GM12878 (cell line): Measurements from ENCODE around the gene MELTF. TPM values are rescaled to one million over a fixed set of nuclear protein-coding genes. Genes with fewer than 3 reads are reported as not detected.
A peak's percentile ranks its signal among the peaks of the same experiment; 100 is the strongest.

Experiments used
- ATF3 ChIP-seq: IDR thresholded peaks from 2 replicates; pipeline ENCODE4 v1.6.1; 2011; ENCODE audit warnings: low read depth, mild to moderate bottlenecking, low read length, moderate library complexity, borderline replicate concordance; ENCODE audit errors: extremely low read depth
- BMI1 ChIP-seq: fragments of 450-650 bp; IDR thresholded peaks from 2 replicates; pipeline ENCODE4 v1.6.1; 2016; ENCODE audit warnings: mild to moderate bottlenecking, moderate library complexity, borderline replicate concordance
- BRCA1 ChIP-seq: IDR thresholded peaks from 2 replicates; pipeline ENCODE4 v1.6.1; 2011; ENCODE audit warnings: low read depth, low read length, improper control_type of control experiment
- CHD1 ChIP-seq: IDR thresholded peaks from 2 replicates; pipeline ENCODE4 v1.6.1; 2012; ENCODE audit warnings: low read depth, low read length, improper control_type of control experiment
- CREM ChIP-seq: IDR thresholded peaks from 2 replicates; pipeline ENCODE4 v1.6.1; 2014; ENCODE audit warnings: antibody characterized with exemption, low read depth
- EGR1 ChIP-seq, 2 experiments: IDR thresholded peaks; 1 replicate in 1 of 2; 2 replicates in 1 of 2; pipeline ENCODE4 v1.6.1; 2011 to 2012; ENCODE audit warnings: low read depth in 2 of 2, low read length in 2 of 2, borderline replicate concordance in 1 of 2, mild to moderate bottlenecking in 1 of 2, moderate library complexity in 1 of 2
- IKZF1 ChIP-seq: fragments of 450-650 bp; conservative IDR thresholded peaks from 2 replicates; pipeline ENCODE4 v1.6.1; 2017; ENCODE audit warnings: antibody characterized with exemption, mild to moderate bottlenecking
- MXI1 ChIP-seq: fragments of 150-350 bp; IDR thresholded peaks from 2 replicates; pipeline ENCODE4 v1.6.1; 2011; ENCODE audit warnings: low read depth, mild to moderate bottlenecking, inconsistent platforms, low read length, improper control_type of control experiment
- NBN ChIP-seq: fragments of 450-650 bp; IDR thresholded peaks from 2 replicates; pipeline ENCODE4 v1.6.1; 2016
- NFXL1 ChIP-seq: fragments of 450-650 bp; IDR thresholded peaks from 2 replicates; pipeline ENCODE4 v1.6.1; 2017; ENCODE audit warnings: antibody characterized with exemption, mild to moderate bottlenecking, borderline replicate concordance
- PAX5 ChIP-seq: IDR thresholded peaks from 2 replicates; pipeline ENCODE4 v1.6.1; 2011; ENCODE audit warnings: low read depth, low read length, borderline replicate concordance
- POLR2AphosphoS2 ChIP-seq: IDR thresholded peaks from 2 replicates; pipeline ENCODE4 v1.6.1; 2011; ENCODE audit warnings: low read depth, mild to moderate bottlenecking, low read length, improper control_type of control experiment, moderate library complexity
- PRDM15 ChIP-seq: fragments of 450-650 bp; formaldehyde crosslinking; IDR thresholded peaks from 2 replicates; pipeline ENCODE4 v1.4.0; 2020; ENCODE audit warnings: mild to moderate bottlenecking, moderate library complexity
- RB1 ChIP-seq: fragments of 450-650 bp; formaldehyde crosslinking; IDR thresholded peaks from 2 replicates; pipeline ENCODE4 v1.6.1; 2017; ENCODE audit warnings: mild to moderate bottlenecking, borderline replicate concordance
- REST ChIP-seq: IDR thresholded peaks from 2 replicates; pipeline ENCODE4 v1.6.1; 2012; ENCODE audit warnings: mild to moderate bottlenecking, low read depth, low read length
- RUNX3 ChIP-seq: IDR thresholded peaks from 2 replicates; pipeline ENCODE4 v1.6.1; 2012; ENCODE audit warnings: low read length, inconsistent platforms
- SKIL ChIP-seq: fragments of 450-650 bp; IDR thresholded peaks from 2 replicates; pipeline ENCODE4 v1.6.1; 2017; ENCODE audit warnings: mild to moderate bottlenecking, low read depth, inconsistent platforms; ENCODE audit not compliant: poor library complexity, severe bottlenecking
- SP1 ChIP-seq: IDR thresholded peaks from one replicate; pipeline ENCODE4 v1.6.1; 2011; ENCODE audit warnings: low read depth, low read length
- SREBF2 ChIP-seq: IDR thresholded peaks from 2 replicates; pipeline ENCODE4 v1.6.1; 2012; ENCODE audit warnings: mild to moderate bottlenecking, low read length
- TCF7 ChIP-seq: IDR thresholded peaks from 2 replicates; pipeline ENCODE4 v1.6.1; 2014; ENCODE audit warnings: antibody characterized with exemption, borderline replicate concordance
- ZNF384 ChIP-seq: IDR thresholded peaks from 2 replicates; pipeline ENCODE4 v1.6.1; 2012; ENCODE audit warnings: low read depth, mild to moderate bottlenecking, low read length, improper control_type of control experiment, borderline replicate concordance
- polyA plus RNA-seq, 11 experiments: library from polyadenylated mRNA; depleted of rRNA in 4 of 11; unstranded in 6 of 11; stranded (reverse) in 5 of 11; fragments of >200 nt; fragmentation: Nextera tagmentation in 4 of 11; fragmentation: Illumina TruSeq in 1 of 11; extraction: Ambion mirVana in 4 of 11; extraction: Trizol in 1 of 11; gene quantifications; 1 replicate in 1 of 11; 2 replicates in 10 of 11; pipeline versions ENCODE4 v1.2.1 to v1.2.3, GENCODE V29; 2011 to 2016; ENCODE audit warnings: inconsistent platforms in 2 of 11, missing spikeins in 2 of 11, low read depth in 1 of 11
- total RNA-seq, 4 experiments: library from RNA; depleted of rRNA in 3 of 4; stranded (reverse); fragments of >200 nt in 3 of 4; fragmentation: Illumina TruSeq in 1 of 4; extraction: Trizol in 1 of 4; gene quantifications; 2 replicates each; pipeline versions ENCODE4 v1.2.1 to v1.2.3, GENCODE V29; 2013 to 2021

MELTF gene
- total and polyA plus RNA-seq, 10 of the 15 experiments (the other 5 are each of a cell fraction or from before 2014, with no cell fraction given) = 0.55 to 49.1 (median 11.1) TPM

- no peak for TF ChIP-seq POLR2AphosphoS2
- no peak for TF ChIP-seq ZNF384
- TF ChIP-seq CHD1 = no peak
- no peak for TF ChIP-seq ATF3
- no peak for TF ChIP-seq PRDM15
- TF ChIP-seq SKIL = no peak
- peak; percentile 38 for TF ChIP-seq RUNX3
- 0 out of 2 replicates have a peak, but pooled peaks have one; percentile 21 for TF ChIP-seq NBN
- TF ChIP-seq BRCA1 = no peak
- no peak for TF ChIP-seq NFXL1
- no peak for TF ChIP-seq EGR1 (IDR thresholded peaks at IDR 0.05; ENCODE audit: borderline replicate concordance in 1 of 2, low read depth in 2 of 2, low read length in 2 of 2)
- TF ChIP-seq SP1 = no peak
- peak; percentile 40; the same call in 1 of the 2 replicates for TF ChIP-seq MXI1
- TF ChIP-seq PAX5 = peak; percentile 99
- TF ChIP-seq CREM = 0 out of 2 replicates have a peak, but pooled peaks have one; percentile 17
- TF ChIP-seq BMI1 = no peak
- TF ChIP-seq REST = no peak
- TF ChIP-seq TCF7 = no peak
- no peak for TF ChIP-seq RB1
- no peak for TF ChIP-seq SREBF2
- 0 out of 2 replicates have a peak, but pooled peaks have one; percentile 33 for TF ChIP-seq IKZF1
Measured at GRCh38 chr3:197023241-197023997, 6.2 kb downstream of the MELTF start (continued).
